ENCODE measurements around the gene B9D1.

GRCh38 chr17:19363114-19363438, 553 bp upstream of the B9D1 start:
- no peak for TF ChIP-seq CTCF (IDR thresholded peaks at IDR 0.05; ENCODE audit: borderline replicate concordance, extremely low read depth, low read length, poor library complexity, severe bottlenecking)
- no peak for TF ChIP-seq EZH2 (IDR thresholded peaks at IDR 0.05; ENCODE audit: borderline replicate concordance, low read depth, low read length, severe bottlenecking)
